ENCODE measurements around the gene FAAH.

FAAH gene

GRCh38 chr1:46451948-46452930, 58.1 kb downstream of the FAAH start:
- no peaks in the 10 kb centered on the region for H3K9me3 ChIP-seq
- peaks cover 90% of the 10 kb centered on the region for H3K27me3 ChIP-seq
- no peaks in the 10 kb centered on the region for H3K36me3 ChIP-seq
- peaks cover 0 to 5% of the 10 kb centered on the region in 2 experiments for H3K4me1 ChIP-seq (ENCODE audit: control insufficient read depth in 1 of 2, insufficient read depth in 1 of 2, low read depth in 1 of 2, low read length in 1 of 2)
- no peak overlapping the region for H3K4me3 ChIP-seq (ENCODE audit: low read depth in 1 of 2, low read length in 1 of 2)
- H3K27ac ChIP-seq: no peak overlapping the region
- no peak for TF ChIP-seq CTCF (IDR thresholded peaks at IDR 0.05)

GRCh38 chr1:46452931-46453325, 58.8 kb downstream of the FAAH start:
- Histone ChIP-seq H3K4me3 (ENCODE audit: low read depth in 1 of 2, low read length in 1 of 2) (no peak overlapping the region), H3K9me3 (no peaks in the 10 kb centered on the region), H3K36me3 (no peaks in the 10 kb centered on the region), H3K4me1 (ENCODE audit: control insufficient read depth in 1 of 2, insufficient read depth in 1 of 2, low read depth in 1 of 2, low read length in 1 of 2) (peaks cover 0 to 5% of the 10 kb centered on the region in 2 experiments), H3K27me3 (peaks cover 86% of the 10 kb centered on the region), H3K27ac (no peak overlapping the region)
- TF ChIP-seq CTCF (IDR thresholded peaks at IDR 0.05): no peak

- Histone ChIP-seq H3K4me1 (ENCODE audit: control insufficient read depth in 1 of 2, insufficient read depth in 1 of 2, low read depth in 1 of 2, low read length in 1 of 2) (peaks cover 0 to 3% of the 10 kb centered on the region in 2 experiments), H3K27me3 (peaks cover 86% of the 10 kb centered on the region), H3K9me3 (no peaks in the 10 kb centered on the region), H3K4me3 (ENCODE audit: low read depth in 1 of 2, low read length in 1 of 2) (no peak overlapping the region), H3K27ac (no peak overlapping the region), H3K36me3 (no peaks in the 10 kb centered on the region)
- TF ChIP-seq CTCF (IDR thresholded peaks at IDR 0.05): no peak
Observed at GRCh38 chr1:46453449-46453848, 59.3 kb downstream of the FAAH start.

GRCh38 chr1:46455951-46456350, 61.8 kb downstream of the FAAH start:
- Histone ChIP-seq H3K27me3 (peaks cover 86% of the 10 kb centered on the region), H3K36me3 (no peaks in the 10 kb centered on the region), H3K4me3 (ENCODE audit: low read depth in 1 of 2, low read length in 1 of 2) (no peak overlapping the region), H3K4me1 (ENCODE audit: control insufficient read depth in 1 of 2, insufficient read depth in 1 of 2, low read depth in 1 of 2, low read length in 1 of 2) (no peaks in the 10 kb centered on the region), H3K27ac (no peak overlapping the region), H3K9me3 (no peaks in the 10 kb centered on the region)
- no peak for TF ChIP-seq CTCF (IDR thresholded peaks at IDR 0.05)

- H3K9me3 ChIP-seq: no peaks in the 10 kb centered on the region
- H3K27ac ChIP-seq: no peak overlapping the region
- peaks cover 86% of the 10 kb centered on the region for H3K27me3 ChIP-seq
- H3K4me1 ChIP-seq (ENCODE audit: control insufficient read depth in 1 of 2, insufficient read depth in 1 of 2, low read depth in 1 of 2, low read length in 1 of 2): no peaks in the 10 kb centered on the region
- no peaks in the 10 kb centered on the region for H3K36me3 ChIP-seq
- no peak overlapping the region for H3K4me3 ChIP-seq (ENCODE audit: low read depth in 1 of 2, low read length in 1 of 2)
- TF ChIP-seq CTCF (IDR thresholded peaks at IDR 0.05): no peak
Observed at GRCh38 chr1:46456411-46456963, 62.4 kb downstream of the FAAH start.

Measured in neutrophil (primary cell).